ENCODE data around the gene FAM168A.

DNA sequence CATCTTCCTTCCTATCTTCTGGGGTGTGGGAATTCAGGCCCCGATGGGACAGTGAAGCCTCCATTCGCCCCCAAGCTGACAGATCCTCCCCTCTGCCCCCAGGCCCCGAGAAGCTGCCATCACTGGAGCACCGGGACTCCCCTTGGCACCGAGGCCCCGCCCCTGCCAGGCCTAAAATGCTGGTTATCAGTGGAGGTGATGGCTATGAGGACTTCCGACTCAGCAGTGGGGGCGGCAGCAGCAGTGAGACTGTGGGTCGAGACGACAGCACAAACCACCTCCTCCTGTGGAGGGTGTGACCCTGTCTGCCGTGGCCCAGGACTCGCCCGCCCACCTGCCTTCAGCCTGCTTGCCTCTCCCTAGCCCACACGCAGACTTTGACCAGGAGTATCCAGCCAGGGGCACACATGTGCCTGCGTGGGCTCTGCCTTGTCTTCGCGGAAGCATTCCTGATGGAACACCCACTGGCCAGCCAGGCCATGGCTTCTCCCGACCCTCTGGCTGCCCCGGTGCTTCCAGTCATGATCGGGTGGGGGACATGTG is 230.4 kb downstream of the FAM168A start:
- TF ChIP-seq CHD2 (IDR thresholded peaks at IDR 0.05; ENCODE audit: low read length, partially characterized antibody): no peak
- no peak for TF ChIP-seq CTCF (IDR thresholded peaks at IDR 0.05)
- TF ChIP-seq EHMT2 (IDR thresholded peaks at IDR 0.05; ENCODE audit: low read depth): no peak
- no peak for TF ChIP-seq POLR2A (IDR thresholded peaks at IDR 0.05; ENCODE audit: low read length)
- no peak for TF ChIP-seq RAD21 (conservative IDR thresholded peaks at IDR 0.05 in 1 of 2, IDR thresholded peaks at IDR 0.05 in 1 of 2)
- TF ChIP-seq EP300 (IDR thresholded peaks at IDR 0.05): no peak
- no peak for TF ChIP-seq ZNF302 (CRISPR knock-in tag; IDR thresholded peaks at IDR 0.05)
- TF ChIP-seq CEBPB (IDR thresholded peaks at IDR 0.05): no peak
- TF ChIP-seq POLR2AphosphoS2 (conservative IDR thresholded peaks at IDR 0.05; ENCODE audit: low read length): no peak
- no peak for TF ChIP-seq NPAS2 (CRISPR knock-in tag; IDR thresholded peaks at IDR 0.05; ENCODE audit: borderline replicate concordance)
- no peak for TF ChIP-seq HDAC2 (IDR thresholded peaks at IDR 0.05)

Measured in A549 (cell line).